HUES6 (cell line): ENCODE results near the gene MRPL54.
"Not testable (repeated sequence)": the region's sequence is repeated elsewhere in the genome, so short reads cannot be mapped to it uniquely, and the experiment has no call there.

Experiments
- H3K27ac ChIP-seq: 2 replicates; pipeline ENCODE4 v1.7.0; 2013; ENCODE audit warnings: low read depth, mild to moderate bottlenecking, low read length, inconsistent platforms
- H3K27me3 ChIP-seq: 2 replicates; pipeline ENCODE4 v1.6.1; 2013; ENCODE audit warnings: low read length; ENCODE audit not compliant: control insufficient read depth, insufficient read depth
- H3K36me3 ChIP-seq: 2 replicates; pipeline ENCODE4 v1.6.1; 2013; ENCODE audit warnings: low read length; ENCODE audit not compliant: control insufficient read depth, insufficient read depth
- H3K4me1 ChIP-seq: 2 replicates; pipeline ENCODE4 v1.6.1; 2013; ENCODE audit warnings: low read length; ENCODE audit not compliant: control insufficient read depth, insufficient read depth
- H3K4me3 ChIP-seq: 2 replicates; pipeline ENCODE4 v1.5.1; 2013; ENCODE audit warnings: low read depth, low read length
- H3K9ac ChIP-seq: one replicate; pipeline ENCODE4 v1.6.1; 2013; ENCODE audit warnings: mild to moderate bottlenecking, low read length
- H3K9me3 ChIP-seq: 2 replicates; pipeline ENCODE4 v1.6.1; 2013; ENCODE audit warnings: low read depth, low read length; ENCODE audit not compliant: control insufficient read depth, insufficient read depth

Gene MRPL54

DNA sequence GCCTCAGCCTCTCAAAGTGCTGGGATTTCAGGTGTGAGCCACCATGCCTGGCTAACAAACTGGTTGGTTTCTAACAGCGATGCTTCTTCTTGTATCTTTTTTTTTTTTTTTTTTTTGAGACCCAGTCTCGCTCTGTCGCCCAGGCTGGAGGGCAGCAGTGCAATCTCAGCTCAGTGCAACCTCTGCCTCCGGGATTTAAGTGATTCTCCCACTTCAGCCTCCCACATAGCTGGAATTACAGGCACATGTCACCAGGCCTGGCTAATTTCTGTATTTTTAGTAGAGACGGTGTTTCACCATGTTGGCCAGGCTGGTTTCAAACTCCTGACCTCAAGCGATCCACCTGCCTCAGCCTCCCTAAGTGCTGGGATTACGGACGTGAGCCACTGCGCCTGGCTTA lies 53.7 kb downstream of the MRPL54 start:
- not testable (repeated sequence) for H3K4me1 ChIP-seq, H3K9me3 ChIP-seq, H3K9ac ChIP-seq, H3K4me3 ChIP-seq, H3K27ac ChIP-seq, H3K36me3 ChIP-seq, H3K27me3 ChIP-seq

DNA sequence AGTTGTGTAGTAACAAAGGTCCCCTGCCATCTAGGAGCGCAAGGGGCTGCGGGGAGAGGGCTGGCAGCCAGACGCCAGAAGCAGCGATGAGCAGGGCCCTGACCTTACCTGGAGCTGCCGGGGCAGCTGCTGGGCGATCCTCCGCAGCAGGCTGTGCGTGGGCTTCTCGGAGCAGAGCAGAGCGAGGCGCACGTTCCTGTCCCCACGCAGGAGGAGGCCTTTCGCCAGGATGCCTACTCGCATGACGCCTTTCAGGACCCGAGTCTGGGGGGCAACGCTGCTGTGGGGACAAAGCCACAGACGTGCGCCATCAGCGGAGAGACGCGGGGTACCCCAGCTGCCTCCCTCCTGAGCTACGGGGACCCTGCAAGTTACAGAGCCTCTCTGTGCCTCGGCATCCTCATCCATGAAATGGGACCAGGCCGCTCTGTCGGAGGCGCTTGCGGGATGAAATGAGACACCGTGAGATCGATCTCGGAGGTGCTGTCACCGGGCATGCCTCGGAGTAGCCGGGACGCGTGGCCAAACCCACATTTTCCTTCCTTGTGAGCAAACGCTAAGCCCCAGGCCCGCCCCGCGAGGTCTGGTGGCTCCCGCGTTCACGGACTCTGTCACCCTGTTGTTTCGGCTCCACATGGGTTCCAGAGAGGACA lies 54.2 kb downstream of the MRPL54 start:
- Histone ChIP-seq H3K27ac (no peak overlapping the region), H3K9ac (no peak overlapping the region), H3K27me3 (no peaks in the 10 kb centered on the region; the same call in 1 of the 2 replicates), H3K36me3 (no peaks in the 10 kb centered on the region), H3K9me3 (no peaks in the 10 kb centered on the region), H3K4me3 (no peak overlapping the region), H3K4me1 (no peaks in the 10 kb centered on the region; the same call in 1 of the 2 replicates)
